Mucosa of rectum (tissue), 2 donors: ENCODE measurements around the gene CXCR6.

Source experiments
- H3K27ac ChIP-seq, 2 donors: one replicate each; pipeline ENCODE4 v1.7.0; 2013; ENCODE audit warnings: inconsistent platforms in 2 of 2, low read depth in 2 of 2, low read length in 2 of 2
- H3K27me3 ChIP-seq, 2 donors: one replicate each; pipeline ENCODE4 v1.7.0; 2013; ENCODE audit warnings: low read length in 2 of 2; ENCODE audit not compliant: control insufficient read depth in 2 of 2, insufficient read depth in 2 of 2
- H3K36me3 ChIP-seq, 2 donors: one replicate each; pipeline ENCODE4 v1.7.0; 2013; ENCODE audit warnings: low read length in 2 of 2; ENCODE audit not compliant: control insufficient read depth in 2 of 2, insufficient read depth in 2 of 2
- H3K4me1 ChIP-seq, 2 donors: one replicate each; pipeline ENCODE4 v1.7.0; 2013; ENCODE audit warnings: low read length in 2 of 2, mild to moderate bottlenecking in 1 of 2; ENCODE audit not compliant: control insufficient read depth in 2 of 2, insufficient read depth in 2 of 2
- H3K4me3 ChIP-seq, 2 donors: one replicate each; pipeline ENCODE4 v1.7.0; 2013; ENCODE audit warnings: low read length in 2 of 2
- H3K9ac ChIP-seq, 2 donors: one replicate each; pipeline ENCODE4 v1.7.0; 2013; ENCODE audit warnings: low read length in 2 of 2, low read depth in 1 of 2, mild to moderate bottlenecking in 1 of 2
- H3K9me3 ChIP-seq, 2 donors: one replicate each; pipeline ENCODE4 v1.7.0; 2013; ENCODE audit warnings: low read length in 2 of 2; ENCODE audit not compliant: control insufficient read depth in 2 of 2
- donor health status: healthy.
- donor health status: Normal muscosa, but diverticular disease.

The CXCR6 gene

DNA sequence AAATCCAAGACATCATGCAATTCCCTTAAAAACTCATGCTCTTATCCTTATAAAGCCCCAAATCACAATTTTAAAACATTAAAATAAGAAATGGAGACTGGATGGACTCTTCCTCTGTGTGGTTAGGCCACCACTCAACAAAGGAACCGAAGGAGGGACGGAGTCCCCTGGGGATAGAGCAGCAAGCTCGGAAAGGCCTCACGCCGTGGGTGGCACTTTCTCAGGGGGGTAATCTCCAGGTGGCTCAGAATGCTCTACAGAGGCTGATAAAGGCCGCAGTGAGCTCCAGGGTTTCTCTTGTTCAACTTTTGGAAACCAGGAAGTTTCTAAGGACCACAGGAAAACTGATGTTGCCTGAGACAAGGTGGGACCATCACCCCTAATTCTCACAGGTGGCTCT lies 33.7 kb upstream of the CXCR6 start:
- H3K27ac ChIP-seq = no peak overlapping the region
- H3K9ac ChIP-seq = no peak overlapping the region
- no peaks in the 10 kb centered on the region for H3K9me3 ChIP-seq
- H3K4me3 ChIP-seq = no peak overlapping the region
- H3K4me1 ChIP-seq = peaks cover 3 to 6% of the 10 kb centered on the region in 2 donors
- H3K36me3 ChIP-seq = no peaks in the 10 kb centered on the region
- H3K27me3 ChIP-seq = no peaks in the 10 kb centered on the region

DNA sequence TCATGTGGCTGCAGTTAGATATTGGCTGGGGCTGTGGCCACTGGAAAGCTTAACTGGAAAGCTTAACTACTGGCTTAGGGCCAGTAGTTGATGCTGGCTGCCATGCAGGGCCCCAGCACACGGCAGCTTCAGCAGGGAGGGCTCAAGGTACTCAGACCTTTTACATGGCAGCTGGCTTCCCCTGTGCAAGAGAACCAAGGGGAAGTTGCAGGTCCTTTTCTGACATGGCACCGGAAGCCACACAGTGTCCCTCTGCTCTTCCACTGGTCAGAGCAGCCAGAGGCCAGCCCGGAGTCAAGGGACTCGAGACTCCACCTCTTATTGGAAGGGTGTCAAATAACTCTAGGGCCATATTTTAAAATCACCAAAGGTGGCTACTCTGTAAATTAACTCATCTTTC lies 32.4 kb upstream of the CXCR6 start:
- Histone ChIP-seq H3K27me3 (no peaks in the 10 kb centered on the region), H3K9ac (no peak overlapping the region), H3K4me3 (no peak overlapping the region), H3K4me1 (peaks cover 4 to 6% of the 10 kb centered on the region in 2 donors), H3K27ac (no peak overlapping the region), H3K9me3 (no peaks in the 10 kb centered on the region), H3K36me3 (no peaks in the 10 kb centered on the region)

- no peak overlapping the region for H3K4me3 ChIP-seq
- H3K27me3 ChIP-seq = no peaks in the 10 kb centered on the region
- no peak overlapping the region for H3K9ac ChIP-seq
- H3K36me3 ChIP-seq = no peaks in the 10 kb centered on the region
- H3K9me3 ChIP-seq = no peaks in the 10 kb centered on the region
- H3K27ac ChIP-seq = no peak overlapping the region
- H3K4me1 ChIP-seq = peaks cover 6 to 7% of the 10 kb centered on the region in 2 donors
These were observed 31.6 kb upstream of the CXCR6 start for GRCh38 chr3:45911511-45912226.

GRCh38 chr3:45912435-45912834 lies 30.8 kb upstream of the CXCR6 start:
- H3K9ac ChIP-seq = no peak overlapping the region
- no peak overlapping the region for H3K27ac ChIP-seq
- no peaks in the 10 kb centered on the region for H3K36me3 ChIP-seq
- H3K27me3 ChIP-seq = no peaks in the 10 kb centered on the region
- H3K9me3 ChIP-seq = no peaks in the 10 kb centered on the region
- H3K4me3 ChIP-seq = no peak overlapping the region
- peaks cover 0 to 6% of the 10 kb centered on the region in 2 donors for H3K4me1 ChIP-seq

DNA sequence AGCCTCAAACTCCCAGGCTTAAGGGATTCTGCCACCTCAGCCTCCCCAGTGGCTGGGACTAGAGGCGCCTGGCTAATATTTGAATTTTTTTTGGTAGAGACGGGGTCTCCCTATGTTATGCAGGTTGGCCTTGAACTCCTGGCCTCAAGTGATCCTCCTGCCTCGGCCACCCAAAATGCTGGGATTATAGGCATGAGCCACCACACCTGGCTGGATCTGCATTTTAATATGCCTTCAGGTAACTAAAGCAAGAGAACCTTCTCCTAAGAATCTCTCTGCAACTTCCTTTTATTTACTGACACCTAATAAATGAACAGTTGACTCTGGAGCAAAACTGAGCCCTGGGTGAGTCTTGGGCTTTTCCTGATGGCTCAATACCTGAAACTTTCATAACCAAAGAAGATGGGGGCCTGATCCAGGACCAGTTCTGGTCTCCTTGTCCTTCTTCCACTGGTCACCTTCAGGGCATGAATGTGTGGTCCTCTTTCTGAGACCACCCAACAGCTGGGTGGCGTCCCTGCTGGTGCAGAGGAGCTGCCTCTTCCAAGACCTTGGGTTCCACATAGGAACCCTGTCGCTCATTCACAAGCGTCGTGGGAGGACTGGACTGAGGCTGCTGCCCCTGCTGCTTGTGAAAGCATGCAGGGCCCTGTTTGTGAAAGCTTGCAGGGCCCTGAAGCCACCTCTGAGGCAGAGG lies 28.8 kb upstream of the CXCR6 start:
- H3K27ac ChIP-seq = no peak overlapping the region

DNA sequence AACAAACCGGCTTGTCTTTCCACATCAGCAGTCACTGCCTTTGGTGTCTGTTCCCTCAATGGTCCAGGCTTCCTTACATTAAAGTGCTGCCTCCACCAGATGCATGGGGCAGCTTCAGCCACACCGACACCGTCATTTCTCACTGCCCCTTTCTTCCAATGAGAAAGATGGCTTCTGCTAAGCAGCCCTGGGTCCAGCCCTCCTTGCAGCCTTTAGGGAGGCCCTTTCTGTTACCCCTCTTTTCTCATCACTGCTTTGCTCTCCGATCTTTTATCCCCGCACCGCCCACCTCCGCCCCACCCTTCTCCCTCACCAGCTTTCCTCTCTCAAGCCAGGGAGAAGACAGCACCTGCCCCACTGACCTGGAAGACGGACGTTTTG lies 28.2 kb upstream of the CXCR6 start:
- no peak overlapping the region for H3K27ac ChIP-seq
- peaks cover 0 to 6% of the 10 kb centered on the region in 2 donors for H3K4me1 ChIP-seq
- peaks cover 3 to 12% of the 10 kb centered on the region in 2 donors for H3K36me3 ChIP-seq
- no peaks in the 10 kb centered on the region for H3K9me3 ChIP-seq
- H3K9ac ChIP-seq = no peak overlapping the region
- no peaks in the 10 kb centered on the region for H3K27me3 ChIP-seq
- H3K4me3 ChIP-seq = no peak overlapping the region

More for the DNA sequence above, 28.8 kb upstream of the CXCR6 start:
- peaks cover 0 to 6% of the 10 kb centered on the region in 2 donors for H3K4me1 ChIP-seq
- no peak overlapping the region for H3K9ac ChIP-seq
- H3K36me3 ChIP-seq = peaks cover 3 to 7% of the 10 kb centered on the region in 2 donors
- H3K4me3 ChIP-seq = no peak overlapping the region
- no peaks in the 10 kb centered on the region for H3K9me3 ChIP-seq
- H3K27me3 ChIP-seq = no peaks in the 10 kb centered on the region

DNA sequence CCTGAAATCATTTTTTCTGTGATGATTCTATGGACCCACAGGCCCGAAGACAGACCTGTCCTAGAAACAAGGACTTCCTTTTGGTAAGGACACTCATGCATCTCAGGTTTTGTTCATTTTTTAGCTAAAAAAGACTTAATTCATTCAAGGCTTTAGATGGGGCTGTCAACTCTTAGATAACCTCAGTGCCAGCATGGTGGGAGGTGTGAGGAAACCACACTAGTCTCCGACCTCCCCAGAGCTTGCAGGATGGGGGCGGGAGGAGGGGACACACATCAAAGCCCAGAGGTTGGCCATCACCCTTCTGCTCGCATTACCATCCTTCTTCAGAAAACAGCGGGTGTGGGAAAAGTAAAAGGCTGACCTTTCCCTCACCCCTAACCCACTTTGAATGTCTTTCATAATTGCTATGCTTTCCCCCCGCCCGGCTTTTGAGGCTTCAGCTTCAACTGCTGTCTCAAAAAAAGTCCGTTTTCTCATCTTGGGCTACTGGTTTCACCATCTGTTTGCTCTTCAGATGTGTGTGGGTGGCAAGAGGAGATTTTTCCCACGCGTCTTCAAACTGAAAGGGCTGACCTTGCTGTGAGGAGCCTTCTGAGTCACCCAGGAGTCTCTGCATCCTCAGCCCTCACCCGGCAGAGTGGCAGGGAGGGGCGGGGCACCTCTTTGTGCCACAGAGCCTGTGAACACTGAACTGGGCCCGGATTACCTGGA lies 27.6 kb upstream of the CXCR6 start:
- no peaks in the 10 kb centered on the region for H3K27me3 ChIP-seq

DNA sequence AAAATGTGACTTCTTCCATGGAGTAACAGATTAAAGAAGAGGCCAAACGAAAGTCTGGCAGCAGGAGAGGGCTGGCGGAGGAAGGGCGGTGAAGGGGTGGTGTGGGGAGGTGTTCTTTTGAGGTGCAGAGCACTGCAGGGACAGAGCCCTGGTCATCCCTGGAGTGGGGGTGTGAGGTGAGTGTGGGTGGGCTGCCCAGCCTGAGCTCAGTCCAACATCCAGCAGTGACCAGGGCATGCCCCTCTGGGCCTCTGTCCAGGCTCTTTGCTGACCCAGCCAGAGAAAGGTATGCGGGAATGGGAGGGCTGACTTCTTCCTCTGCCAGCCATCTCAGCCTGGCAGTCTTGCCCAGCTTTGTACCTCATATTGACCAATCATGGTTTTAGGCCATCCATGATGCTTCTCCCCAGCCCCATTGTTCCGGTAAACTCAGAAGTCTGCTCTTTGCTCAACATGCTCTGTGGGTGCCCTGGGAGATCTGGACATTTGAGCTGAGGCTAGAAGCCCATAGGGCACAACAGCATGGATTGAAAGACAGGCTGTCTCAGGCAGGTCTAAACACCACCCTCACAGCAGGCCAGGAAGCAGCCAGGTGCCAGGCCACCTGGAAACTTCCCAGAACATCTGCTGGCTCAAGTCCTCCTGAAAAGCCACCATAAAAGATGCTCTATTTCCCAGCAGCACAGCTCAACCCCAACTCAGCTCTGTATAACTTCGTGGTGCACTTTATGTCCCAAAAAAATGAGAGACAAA lies 25.9 kb upstream of the CXCR6 start:
- no peak overlapping the region for H3K27ac ChIP-seq
- no peak overlapping the region for H3K9ac ChIP-seq
- H3K4me3 ChIP-seq = no peak overlapping the region
- H3K27me3 ChIP-seq = no peaks in the 10 kb centered on the region
- peaks cover 17 to 32% of the 10 kb centered on the region in 2 donors for H3K36me3 ChIP-seq
- no peaks in the 10 kb centered on the region for H3K9me3 ChIP-seq
- H3K4me1 ChIP-seq = peaks cover 0 to 6% of the 10 kb centered on the region in 2 donors

More for the DNA sequence above, 27.6 kb upstream of the CXCR6 start:
- Histone ChIP-seq H3K4me3 (peak overlapping the region in 1 of 2 donors; percentile 38), H3K9ac (no peak overlapping the region), H3K9me3 (no peaks in the 10 kb centered on the region), H3K36me3 (peaks cover 3 to 18% of the 10 kb centered on the region in 2 donors), H3K27ac (peak overlapping the region in 1 of 2 donors; percentile 16), H3K4me1 (peaks cover 0 to 6% of the 10 kb centered on the region in 2 donors)

DNA sequence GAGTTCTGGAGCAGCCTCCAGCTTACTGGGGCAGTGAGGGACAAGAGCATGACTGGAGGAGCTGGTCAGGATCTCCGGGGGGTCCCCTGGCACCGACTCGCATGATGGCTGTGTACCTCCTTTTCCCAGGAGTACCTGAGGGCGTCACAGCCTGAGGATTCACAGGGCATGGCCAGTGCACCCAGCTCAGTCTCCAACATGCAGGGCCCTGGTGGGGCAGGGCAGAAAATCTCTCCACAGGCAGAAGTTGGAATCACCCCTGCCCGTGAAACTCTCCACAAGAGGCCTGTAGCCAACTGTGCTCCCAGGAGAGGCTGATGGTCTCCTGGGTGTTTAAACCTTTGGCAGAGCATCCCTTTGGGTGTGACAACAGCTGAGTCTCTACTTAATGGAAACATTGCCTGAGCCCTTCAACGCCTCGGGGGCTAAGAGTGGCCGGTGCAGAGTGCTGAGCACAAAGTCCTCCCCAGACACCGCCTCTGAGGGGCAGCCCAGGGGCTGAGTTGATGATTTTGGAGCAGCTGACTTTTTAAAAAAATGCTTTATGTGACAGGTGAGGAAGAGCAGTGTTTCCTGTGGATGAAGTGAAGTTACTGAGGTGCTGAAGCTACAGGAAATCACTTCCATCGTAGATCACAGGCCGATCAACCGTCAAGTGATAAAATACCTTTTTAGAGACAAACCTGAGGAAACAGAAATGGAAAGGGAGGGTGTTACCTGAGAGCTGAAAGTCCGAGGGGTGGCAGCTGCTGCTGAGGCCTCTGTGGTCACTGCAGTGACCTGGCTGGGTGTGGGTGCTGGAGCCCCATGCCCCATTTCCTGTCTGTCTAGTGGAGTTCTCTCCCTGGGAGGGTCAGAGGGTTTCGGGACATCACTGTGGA lies 21.9 kb upstream of the CXCR6 start:
- H3K27me3 ChIP-seq = no peaks in the 10 kb centered on the region
- H3K27ac ChIP-seq = no peak overlapping the region
- H3K4me1 ChIP-seq = no peaks in the 10 kb centered on the region
- no peak overlapping the region for H3K4me3 ChIP-seq
- H3K9ac ChIP-seq = no peak overlapping the region
- H3K36me3 ChIP-seq = peaks cover 34 to 57% of the 10 kb centered on the region in 2 donors
- no peaks in the 10 kb centered on the region for H3K9me3 ChIP-seq
